DMS153 treated with DMSO at 0.1 percent for 48 hours (cell line): ENCODE measurements around the gene ARMC7.

Experiments used
- DNase-seq: peaks from one replicate; lab custom pipeline; 2025; ENCODE audit not compliant: unreplicated experiment; lab: John Stamatoyannopoulos, UW

The ARMC7 gene

GRCh38 chr17:75077496-75078283 lies 32.1 kb upstream of the ARMC7 start:
- peak; percentile 53 for DNase-seq

- DNase-seq, result no peak
These were observed 31.3 kb upstream of the ARMC7 start for GRCh38 chr17:75078284-75079022.

GRCh38 chr17:75079023-75079373 lies 30.8 kb upstream of the ARMC7 start:
- DNase-seq, result no peak

GRCh38 chr17:75081611-75082540 lies 27.9 kb upstream of the ARMC7 start:
- no peak for DNase-seq

GRCh38 chr17:75082683-75083082 lies 27.1 kb upstream of the ARMC7 start:
- no peak for DNase-seq

- DNase-seq, result no peak
These were observed 25.6 kb upstream of the ARMC7 start for GRCh38 chr17:75084039-75084660.

GRCh38 chr17:75086496-75087181 lies 23.1 kb upstream of the ARMC7 start:
- DNase-seq, result no peak

- no peak for DNase-seq
These were observed 22.6 kb upstream of the ARMC7 start for GRCh38 chr17:75087182-75087557.

- peak; percentile 74 for DNase-seq
These were observed 22.0 kb upstream of the ARMC7 start, which contains the start of gene SLC16A5 for GRCh38 chr17:75087558-75088453. SLC16A5 (plus strand) TSS chr17:75087954; CDS start chr17:75093637, 5,683 bp downstream.

GRCh38 chr17:75088465-75089417 lies 21.0 kb upstream of the ARMC7 start:
- no peak for DNase-seq

- DNase-seq, result no peak
These were observed 18.6 kb upstream of the ARMC7 start for GRCh38 chr17:75090871-75091854.

GRCh38 chr17:75091855-75092327 lies 17.9 kb upstream of the ARMC7 start:
- no peak for DNase-seq

GRCh38 chr17:75093548-75094158 lies 16.1 kb upstream of the ARMC7 start:
- DNase-seq, result no peak

- DNase-seq, result no peak
These were observed 14.8 kb upstream of the ARMC7 start for GRCh38 chr17:75094871-75095399.

GRCh38 chr17:75096082-75096625 lies 13.6 kb upstream of the ARMC7 start:
- no peak for DNase-seq

GRCh38 chr17:75097865-75098264 lies 11.9 kb upstream of the ARMC7 start:
- no peak for DNase-seq
